Activated T-helper 1 cell treated with anti-CD3 and anti-CD28 coated beads, Interleukin-12 subunit alpha, Interleukin-12 subunit beta, Interleukin-2, Interleukin-4 antibody, amounts not matched to agents 30 ng/mL and 10 ng/mL and 1 ng/mL, durations not matched to agents 14 hours and 24 hours and 36 hours (primary cell): ENCODE measurements around the gene TMEM62. TPM values are rescaled to one million over a fixed set of nuclear protein-coding genes. Genes with fewer than 3 reads are reported as not detected.

Experiments
- DNase-seq: peaks from one replicate; pipeline ENCODE4 v3.0.0; 2021; ENCODE audit warnings: low spot score
- H3K27ac Mint-ChIP-seq: one replicate; pipeline ENCODE4 v1.8.0; 2021; ENCODE audit warnings: mild to moderate bottlenecking, mixed read lengths
- H3K27me3 Mint-ChIP-seq: one replicate; pipeline ENCODE4 v1.8.0; 2022; ENCODE audit warnings: mild to moderate bottlenecking, moderate library complexity, mixed read lengths; ENCODE audit not compliant: insufficient read depth
- H3K36me3 Mint-ChIP-seq: one replicate; pipeline ENCODE4 v1.8.0; 2021; ENCODE audit warnings: low read depth, mixed read lengths
- H3K4me1 Mint-ChIP-seq: one replicate; pipeline ENCODE4 v1.8.0; 2021; ENCODE audit warnings: low read depth, mixed read lengths
- H3K4me3 Mint-ChIP-seq: one replicate; pipeline ENCODE4 v1.8.0; 2021; ENCODE audit warnings: mild to moderate bottlenecking, moderate library complexity, mixed read lengths
- H3K9me3 Mint-ChIP-seq: one replicate; pipeline ENCODE4 v1.8.0; 2021; ENCODE audit warnings: mixed read lengths
- intact Hi-C: fragments of 100-400 bp; cut with micrococcal nuclease; formaldehyde crosslinking; loops from one replicate; pipeline ENCODE4 v1.15.1; 2024
- total RNA-seq: library from RNA; stranded (reverse); gene quantifications from 2 replicates; pipeline ENCODE4 v1.2.3, GENCODE V29; 2022

Gene TMEM62
- total RNA-seq, 1 donor from 2014 or later, result 18.6 TPM

- DNase-seq, result no peak
- intact Hi-C loops, result no loop called here
- H3K27me3 Mint-ChIP-seq, result peaks cover 10% of the 10 kb centered on the region
- no peak overlapping the region for H3K27ac Mint-ChIP-seq
- no peaks in the 10 kb centered on the region for H3K9me3 Mint-ChIP-seq
- peaks cover 4% of the 10 kb centered on the region for H3K4me1 Mint-ChIP-seq
- no peak overlapping the region for H3K4me3 Mint-ChIP-seq
- H3K36me3 Mint-ChIP-seq, result no peaks in the 10 kb centered on the region
Measured at GRCh38 chr15:43209059-43209824, 75.9 kb downstream of the TMEM62 start.

DNA sequence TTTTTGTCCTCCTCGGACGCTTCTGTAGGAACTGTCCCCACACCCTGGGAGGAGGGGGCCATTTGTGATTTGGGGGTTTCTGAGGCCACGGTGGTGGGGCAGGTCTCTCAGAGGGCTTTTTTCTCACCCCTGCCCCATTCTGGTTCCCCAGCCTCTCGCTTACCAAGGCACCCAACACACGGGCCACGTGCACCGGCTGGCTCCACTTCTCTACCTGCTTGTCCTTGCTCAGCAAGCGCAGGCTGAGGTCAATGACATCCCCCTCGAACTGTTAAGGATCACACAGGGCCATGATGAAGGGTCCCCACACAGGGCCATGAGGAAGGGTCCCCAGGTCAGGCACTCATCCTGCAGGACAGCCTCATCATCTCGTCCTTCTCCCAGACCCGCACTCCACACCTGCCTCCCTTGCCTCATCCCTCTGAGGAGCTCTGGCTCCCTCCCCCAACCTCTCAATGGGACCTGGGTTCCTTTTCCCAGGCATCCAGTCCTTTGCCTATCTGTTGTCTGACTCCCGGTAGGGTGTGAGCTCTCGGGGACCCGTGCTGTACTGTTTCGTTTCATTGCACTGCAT, 76.9 kb downstream of the TMEM62 start:
- H3K36me3 Mint-ChIP-seq, result no peaks in the 10 kb centered on the region
- H3K27ac Mint-ChIP-seq, result no peak overlapping the region
- H3K4me1 Mint-ChIP-seq, result no peaks in the 10 kb centered on the region
- no peak for DNase-seq
- no peaks in the 10 kb centered on the region for H3K9me3 Mint-ChIP-seq
- H3K27me3 Mint-ChIP-seq, result peaks cover 7% of the 10 kb centered on the region
- intact Hi-C loops, result no loop called here
- H3K4me3 Mint-ChIP-seq, result no peak overlapping the region

- no peak for DNase-seq
- no peaks in the 10 kb centered on the region for H3K9me3 Mint-ChIP-seq
- no peak overlapping the region for H3K27ac Mint-ChIP-seq
- no peak overlapping the region for H3K4me3 Mint-ChIP-seq
- no peaks in the 10 kb centered on the region for H3K36me3 Mint-ChIP-seq
- H3K27me3 Mint-ChIP-seq, result peaks cover 7% of the 10 kb centered on the region
- H3K4me1 Mint-ChIP-seq, result no peaks in the 10 kb centered on the region
- intact Hi-C loops, result no loop called here
Measured at GRCh38 chr15:43210807-43211206, 77.4 kb downstream of the TMEM62 start.

GRCh38 chr15:43211224-43211735, 77.9 kb downstream of the TMEM62 start:
- no peaks in the 10 kb centered on the region for H3K9me3 Mint-ChIP-seq
- H3K4me1 Mint-ChIP-seq, result no peaks in the 10 kb centered on the region
- intact Hi-C loops, result no loop called here
- no peak overlapping the region for H3K4me3 Mint-ChIP-seq
- no peak overlapping the region for H3K27ac Mint-ChIP-seq
- DNase-seq, result no peak
- peaks cover 4% of the 10 kb centered on the region for H3K27me3 Mint-ChIP-seq
- no peaks in the 10 kb centered on the region for H3K36me3 Mint-ChIP-seq

GRCh38 chr15:43212299-43212698, 78.9 kb downstream of the TMEM62 start:
- H3K27ac Mint-ChIP-seq, result no peak overlapping the region
- no peaks in the 10 kb centered on the region for H3K4me1 Mint-ChIP-seq
- H3K4me3 Mint-ChIP-seq, result no peak overlapping the region
- H3K27me3 Mint-ChIP-seq, result peaks cover 4% of the 10 kb centered on the region
- peaks cover 3% of the 10 kb centered on the region for H3K9me3 Mint-ChIP-seq
- intact Hi-C loops, result no loop called here
- H3K36me3 Mint-ChIP-seq, result no peaks in the 10 kb centered on the region
- DNase-seq, result no peak

DNA sequence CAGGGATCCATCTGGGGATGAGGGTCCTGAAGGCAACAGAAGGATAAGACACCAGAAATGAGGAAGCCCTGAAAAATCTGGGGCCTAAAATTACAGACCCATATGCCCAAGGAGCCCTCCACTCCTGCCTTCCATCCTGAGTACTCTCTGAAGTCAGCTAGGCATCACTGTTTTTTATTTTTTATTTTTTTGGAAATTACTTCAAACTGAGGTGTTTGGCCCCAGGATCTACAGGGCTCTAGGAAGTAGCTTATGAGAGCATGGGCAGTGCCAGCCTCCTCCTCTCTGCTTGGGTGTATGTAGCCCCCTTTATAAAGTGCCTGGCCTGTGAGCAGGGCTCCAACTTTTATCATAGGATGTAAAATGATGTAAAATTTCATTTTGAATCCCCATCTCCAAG, 79.6 kb downstream of the TMEM62 start:
- Mint-ChIP-seq H3K4me3 (no peak overlapping the region), H3K27me3 (peaks cover 4% of the 10 kb centered on the region), H3K9me3 (peaks cover 5% of the 10 kb centered on the region), H3K4me1 (no peaks in the 10 kb centered on the region), H3K27ac (no peak overlapping the region), H3K36me3 (no peaks in the 10 kb centered on the region)
- DNase-seq, result no peak
- intact Hi-C loops, result no loop called here

DNA sequence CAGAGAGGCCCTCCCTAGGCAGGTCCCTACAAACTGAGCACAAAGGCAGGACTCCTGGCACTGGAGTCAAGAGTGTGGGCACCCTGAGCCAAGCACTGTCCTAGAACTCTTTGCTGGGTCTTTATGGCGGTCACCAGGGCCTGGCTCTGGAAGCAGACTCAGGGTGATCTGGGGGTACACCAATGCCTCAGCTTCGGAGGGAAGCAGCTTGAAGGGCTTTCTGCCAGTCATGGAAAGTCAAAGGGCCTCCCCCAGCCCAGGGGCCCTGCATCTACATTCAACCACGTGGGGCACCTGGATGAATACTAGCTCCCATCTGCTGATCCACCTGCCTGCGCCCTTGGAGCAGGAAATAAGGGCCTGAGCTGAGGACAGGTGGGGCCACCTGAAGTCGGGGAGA, 80.1 kb downstream of the TMEM62 start:
- DNase-seq, result no peak
- intact Hi-C loops, result no loop called here
- Mint-ChIP-seq H3K27me3 (peaks cover 4% of the 10 kb centered on the region), H3K36me3 (no peaks in the 10 kb centered on the region), H3K4me3 (no peak overlapping the region), H3K4me1 (no peaks in the 10 kb centered on the region), H3K9me3 (peaks cover 5% of the 10 kb centered on the region), H3K27ac (no peak overlapping the region)

GRCh38 chr15:43214169-43214568, 80.8 kb downstream of the TMEM62 start:
- no peak for DNase-seq
- no peaks in the 10 kb centered on the region for H3K36me3 Mint-ChIP-seq
- H3K4me3 Mint-ChIP-seq, result no peak overlapping the region
- no peaks in the 10 kb centered on the region for H3K4me1 Mint-ChIP-seq
- no peak overlapping the region for H3K27ac Mint-ChIP-seq
- H3K9me3 Mint-ChIP-seq, result peaks cover 5% of the 10 kb centered on the region
- peaks cover 4% of the 10 kb centered on the region for H3K27me3 Mint-ChIP-seq
- intact Hi-C loops, result no loop called here

GRCh38 chr15:43214592-43215295, 81.4 kb downstream of the TMEM62 start:
- intact Hi-C loops, result no loop called here
- no peaks in the 10 kb centered on the region for H3K27me3 Mint-ChIP-seq
- no peaks in the 10 kb centered on the region for H3K4me1 Mint-ChIP-seq

GRCh38 chr15:43215961-43216360, 82.6 kb downstream of the TMEM62 start:
- Mint-ChIP-seq H3K27me3 (no peaks in the 10 kb centered on the region), H3K4me3 (no peak overlapping the region), H3K36me3 (no peaks in the 10 kb centered on the region), H3K9me3 (peaks cover 5% of the 10 kb centered on the region), H3K27ac (no peak overlapping the region), H3K4me1 (no peaks in the 10 kb centered on the region)
- intact Hi-C loops, result no loop called here
- DNase-seq, result no peak

More at GRCh38 chr15:43214592-43215295, 81.4 kb downstream of the TMEM62 start:
- H3K9me3 Mint-ChIP-seq, result peaks cover 5% of the 10 kb centered on the region
- no peak overlapping the region for H3K4me3 Mint-ChIP-seq
- H3K27ac Mint-ChIP-seq, result no peak overlapping the region
- DNase-seq, result no peak
- H3K36me3 Mint-ChIP-seq, result no peaks in the 10 kb centered on the region

DNA sequence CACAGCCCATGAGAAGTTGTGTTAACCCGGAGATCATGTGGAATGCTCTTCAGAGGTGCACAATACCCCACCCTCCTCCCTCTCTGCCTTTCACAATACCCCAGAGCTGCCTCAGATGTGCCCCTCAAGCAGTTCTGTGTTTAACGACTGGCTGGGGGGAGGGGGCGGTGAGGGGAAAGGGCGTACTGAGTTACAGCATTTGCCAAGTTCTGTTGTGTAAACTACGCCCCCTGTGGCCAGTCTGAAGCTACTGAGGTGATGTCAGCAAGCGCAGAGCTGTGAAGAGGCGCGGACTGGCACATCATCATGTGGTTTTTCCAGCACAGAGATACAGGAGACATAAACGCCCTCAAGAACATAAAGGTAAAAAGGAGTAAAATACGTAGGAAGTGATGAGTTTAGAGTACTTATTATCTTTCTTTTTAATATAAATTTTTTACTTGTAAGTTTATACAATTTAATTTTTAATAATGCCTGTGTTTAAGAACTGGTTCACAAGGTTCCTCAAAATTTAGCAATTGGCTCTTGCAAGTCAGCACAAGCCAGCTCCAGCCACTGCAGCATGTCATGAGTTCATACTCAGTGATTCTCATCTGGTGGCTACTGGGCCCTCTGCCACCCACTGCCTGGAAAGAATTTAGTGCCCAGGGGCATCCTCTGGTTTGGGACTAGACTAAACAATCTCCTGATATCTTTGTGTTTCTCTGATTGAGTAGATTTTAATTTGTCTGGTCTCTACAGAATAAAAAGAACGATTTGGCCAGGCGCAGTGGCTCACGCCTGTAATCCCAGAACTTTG, 85.7 kb downstream of the TMEM62 start:
- DNase-seq, result no peak
- peaks cover 7% of the 10 kb centered on the region for H3K27me3 Mint-ChIP-seq
- H3K9me3 Mint-ChIP-seq, result peaks cover 5% of the 10 kb centered on the region

DNA sequence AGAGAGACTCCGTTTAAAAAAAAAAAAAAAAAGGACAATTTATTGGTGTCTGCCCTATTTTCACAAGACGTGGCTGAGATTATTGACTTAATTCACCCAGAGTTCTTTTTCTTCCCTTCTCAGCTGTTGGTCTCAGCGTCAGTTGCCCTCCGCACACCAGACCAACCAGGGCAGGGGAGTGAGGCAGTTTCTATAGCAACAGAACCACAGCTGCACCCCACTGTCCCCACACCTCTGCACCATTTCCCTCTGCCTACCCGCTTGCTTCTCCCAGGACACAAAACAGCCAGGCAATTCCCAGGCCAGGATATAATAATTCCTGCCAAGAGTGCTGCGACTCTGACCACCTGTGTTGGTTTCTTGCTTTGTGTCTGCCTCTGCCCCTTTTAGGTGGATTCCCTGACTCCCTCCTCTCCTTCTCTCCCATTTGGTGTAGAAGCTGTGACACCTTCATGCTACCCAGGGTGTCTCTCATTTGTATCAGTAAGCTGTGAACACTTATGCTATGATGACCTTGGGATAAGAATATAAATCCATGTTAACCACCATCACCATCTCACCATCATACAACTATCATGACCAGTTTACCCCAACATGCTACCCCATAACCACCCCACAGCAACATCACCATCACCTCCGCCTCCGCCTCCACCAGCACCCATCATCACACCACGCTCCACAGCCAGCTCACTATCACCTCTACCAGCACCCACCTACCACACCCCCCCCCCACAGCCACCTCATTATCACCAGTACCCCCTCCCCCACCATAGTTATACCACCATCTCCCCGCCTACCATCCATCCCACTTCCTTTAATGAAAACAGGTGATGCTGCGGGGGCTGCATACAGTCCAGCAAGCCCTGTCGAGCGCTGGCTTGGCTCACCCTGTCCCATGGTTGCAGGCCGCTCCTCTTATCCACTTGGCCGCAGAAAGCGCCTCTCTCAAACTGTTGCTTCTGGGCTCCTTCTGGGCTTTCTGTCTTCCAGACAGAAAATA, 86.8 kb downstream of the TMEM62 start:
- no peak overlapping the region for H3K4me3 Mint-ChIP-seq
- peaks cover 8% of the 10 kb centered on the region for H3K27me3 Mint-ChIP-seq

More for the DNA sequence above, 85.7 kb downstream of the TMEM62 start:
- Mint-ChIP-seq H3K27ac (no peak overlapping the region), H3K4me1 (no peaks in the 10 kb centered on the region), H3K36me3 (no peaks in the 10 kb centered on the region), H3K4me3 (no peak overlapping the region)
- intact Hi-C loops, result no loop called here

More for the DNA sequence above, 86.8 kb downstream of the TMEM62 start:
- DNase-seq, result no peak
- H3K36me3 Mint-ChIP-seq, result no peaks in the 10 kb centered on the region
- peaks cover 5% of the 10 kb centered on the region for H3K9me3 Mint-ChIP-seq
- peak overlapping the region; percentile 68 for H3K27ac Mint-ChIP-seq
- intact Hi-C loops, result no loop called here
- H3K4me1 Mint-ChIP-seq, result no peaks in the 10 kb centered on the region
